ENCODE data around the gene PCDHGA5. TPM values are rescaled to one million over a fixed set of nuclear protein-coding genes. Genes with fewer than 3 reads are reported as not detected.
"Not testable (repeated sequence)": the region's sequence is repeated elsewhere in the genome, so short reads cannot be mapped to it uniquely, and the experiment has no call there.

Gene PCDHGA5
- total RNA-seq, 4 donors from 2014 or later: 0.07 to 1.8 (median 0.93) TPM

DNA sequence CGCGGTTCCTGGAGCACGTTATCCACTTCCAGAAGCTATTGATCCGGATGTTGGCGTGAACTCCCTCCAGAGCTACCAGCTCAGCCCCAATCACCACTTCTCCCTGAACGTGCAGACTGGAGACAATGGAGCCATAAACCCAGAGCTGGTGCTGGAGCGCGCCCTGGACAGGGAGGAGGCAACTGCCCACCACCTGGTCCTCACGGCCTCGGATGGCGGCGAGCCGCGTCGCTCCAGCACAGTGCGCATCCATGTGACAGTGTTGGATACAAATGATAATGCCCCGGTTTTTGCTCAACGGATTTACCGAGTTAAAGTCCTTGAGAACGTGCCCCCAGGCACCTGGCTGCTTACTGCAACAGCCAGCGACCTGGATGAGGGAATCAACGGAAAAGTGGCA, 39.4 kb downstream of the PCDHGA5 start:
- H3K9me3 ChIP-seq: peaks cover 0 to 6% (median 0%) of the 10 kb centered on the region in 3 donors

DNA sequence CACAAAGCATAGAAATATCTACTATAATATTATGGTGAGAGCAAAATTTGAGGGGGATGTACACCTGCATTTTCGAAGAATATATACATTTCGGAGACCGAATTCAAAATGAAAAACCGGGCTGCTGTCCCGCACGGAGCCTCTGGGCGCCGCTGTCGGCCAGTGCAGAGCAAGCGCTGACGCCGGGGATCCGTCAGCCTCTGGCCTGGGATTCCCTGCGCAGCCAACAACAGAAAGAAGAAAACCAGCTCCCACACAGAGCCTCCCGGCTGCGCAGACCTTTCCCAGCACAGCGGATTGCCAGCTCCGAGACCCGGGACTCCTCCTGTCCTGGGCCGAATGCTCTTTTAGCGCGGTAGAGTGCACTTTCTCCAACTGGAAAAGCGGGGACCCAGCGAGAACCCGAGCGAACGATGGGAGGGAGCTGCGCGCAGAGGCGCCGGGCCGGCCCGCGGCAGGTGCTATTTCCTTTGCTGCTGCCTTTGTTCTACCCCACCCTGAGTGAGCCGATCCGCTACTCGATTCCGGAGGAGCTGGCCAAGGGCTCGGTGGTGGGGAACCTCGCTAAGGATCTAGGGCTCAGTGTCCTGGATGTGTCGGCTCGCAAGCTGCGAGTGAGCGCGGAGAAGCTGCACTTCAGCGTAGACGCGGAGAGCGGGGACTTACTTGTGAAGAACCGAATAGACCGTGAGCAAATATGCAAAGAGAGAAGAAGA, 44.0 kb downstream of the PCDHGA5 start, which contains the start of gene PCDHGB6:
TSS of gene PCDHGB6 (plus strand) at position 232 of the 716 bp plus-strand sequence. CDS start at position 414, 182 bp downstream.
- H3K4me1 ChIP-seq: peaks cover 6 to 19% of the 10 kb centered on the region in 2 donors
- H3K27ac ChIP-seq: peak within 1 kb of the TSS; percentile 53 to 73 (median 64)
- ATAC-seq (peak; percentile 73 to 75), DNase-seq (peak in 1 of 2 donors; percentile 39)
- intact Hi-C loops (cut with DNase I; ENCODE audit: low total_unique reads); H3K9me3 ChIP-seq; H3K27me3 ChIP-seq; H3K36me3 ChIP-seq: not testable (repeated sequence)
- TF ChIP-seq, protein P1, sequence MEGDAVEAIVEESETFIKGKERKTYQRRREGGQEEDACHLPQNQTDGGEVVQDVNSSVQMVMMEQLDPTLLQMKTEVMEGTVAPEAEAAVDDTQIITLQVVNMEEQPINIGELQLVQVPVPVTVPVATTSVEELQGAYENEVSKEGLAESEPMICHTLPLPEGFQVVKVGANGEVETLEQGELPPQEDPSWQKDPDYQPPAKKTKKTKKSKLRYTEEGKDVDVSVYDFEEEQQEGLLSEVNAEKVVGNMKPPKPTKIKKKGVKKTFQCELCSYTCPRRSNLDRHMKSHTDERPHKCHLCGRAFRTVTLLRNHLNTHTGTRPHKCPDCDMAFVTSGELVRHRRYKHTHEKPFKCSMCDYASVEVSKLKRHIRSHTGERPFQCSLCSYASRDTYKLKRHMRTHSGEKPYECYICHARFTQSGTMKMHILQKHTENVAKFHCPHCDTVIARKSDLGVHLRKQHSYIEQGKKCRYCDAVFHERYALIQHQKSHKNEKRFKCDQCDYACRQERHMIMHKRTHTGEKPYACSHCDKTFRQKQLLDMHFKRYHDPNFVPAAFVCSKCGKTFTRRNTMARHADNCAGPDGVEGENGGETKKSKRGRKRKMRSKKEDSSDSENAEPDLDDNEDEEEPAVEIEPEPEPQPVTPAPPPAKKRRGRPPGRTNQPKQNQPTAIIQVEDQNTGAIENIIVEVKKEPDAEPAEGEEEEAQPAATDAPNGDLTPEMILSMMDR (IDR thresholded peaks at IDR 0.05 in 4 of 5, conservative IDR thresholded peaks at IDR 0.05 in 1 of 5): peak; percentile 48 to 75 (median 70)
- H3K4me3 ChIP-seq: peak within 1 kb of the TSS; percentile 36 to 57 (median 48)
- in situ Hi-C loops (cut with MboI; ENCODE audit: low sequenced_read_pairs in 4 of 4): loop anchor here in 1 of 4 donors (5.0 kb wide), 1 partner anchor 149 kb away; no protein-coding TSS in a partner anchor

More for the DNA sequence above, 39.4 kb downstream of the PCDHGA5 start:
- no peak overlapping the region for H3K27ac ChIP-seq
- ATAC-seq: no peak
- H3K36me3 ChIP-seq: peaks cover 0 to 4% of the 10 kb centered on the region in 2 donors
- DNase-seq: no peak
- peaks cover 14 to 15% of the 10 kb centered on the region in 2 donors for H3K4me1 ChIP-seq
- H3K27me3 ChIP-seq: peaks cover 0 to 4% (median 0%) of the 10 kb centered on the region in 3 donors
- TF ChIP-seq POLR2A (IDR thresholded peaks at IDR 0.05): no peak
- TF ChIP-seq, protein P1 (IDR thresholded peaks at IDR 0.05 in 4 of 5, conservative IDR thresholded peaks at IDR 0.05 in 1 of 5): no peak
- H3K4me3 ChIP-seq: peak overlapping the region in 2 of 4 donors; percentile 29 to 41
- in situ Hi-C loops (cut with MboI; ENCODE audit: low sequenced_read_pairs in 4 of 4): no loop called here
- intact Hi-C loops (cut with DNase I; ENCODE audit: low total_unique reads): no loop called here

DNA sequence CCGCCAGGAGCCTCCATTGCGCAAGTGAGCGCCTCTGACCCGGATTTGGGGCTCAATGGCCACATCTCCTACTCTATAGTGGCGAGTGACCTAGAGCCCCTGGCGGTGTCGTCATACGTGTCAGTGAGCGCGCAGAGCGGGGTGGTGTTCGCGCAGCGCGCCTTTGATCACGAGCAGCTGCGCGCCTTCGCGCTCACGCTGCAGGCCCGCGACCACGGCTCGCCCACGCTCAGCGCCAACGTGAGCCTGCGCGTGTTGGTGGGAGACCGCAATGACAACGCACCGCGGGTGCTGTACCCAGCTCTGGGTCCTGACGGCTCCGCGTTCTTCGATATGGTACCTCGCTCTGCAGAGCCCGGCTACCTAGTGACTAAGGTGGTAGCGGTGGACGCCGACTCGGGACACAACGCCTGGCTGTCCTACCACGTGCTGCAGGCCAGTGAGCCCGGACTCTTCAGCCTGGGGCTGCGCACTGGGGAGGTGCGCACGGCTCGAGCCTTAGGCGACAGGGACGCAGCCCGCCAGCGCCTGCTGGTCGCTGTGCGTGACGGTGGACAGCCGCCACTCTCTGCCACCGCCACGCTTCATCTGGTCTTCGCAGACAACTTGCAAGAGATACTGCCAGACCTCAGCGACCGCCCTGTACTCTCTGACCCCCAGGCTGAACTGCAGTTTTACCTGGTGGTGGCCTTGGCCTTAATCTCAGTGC, 45.8 kb downstream of the PCDHGA5 start:
- no peaks in the 10 kb centered on the region for H3K36me3 ChIP-seq

DNA sequence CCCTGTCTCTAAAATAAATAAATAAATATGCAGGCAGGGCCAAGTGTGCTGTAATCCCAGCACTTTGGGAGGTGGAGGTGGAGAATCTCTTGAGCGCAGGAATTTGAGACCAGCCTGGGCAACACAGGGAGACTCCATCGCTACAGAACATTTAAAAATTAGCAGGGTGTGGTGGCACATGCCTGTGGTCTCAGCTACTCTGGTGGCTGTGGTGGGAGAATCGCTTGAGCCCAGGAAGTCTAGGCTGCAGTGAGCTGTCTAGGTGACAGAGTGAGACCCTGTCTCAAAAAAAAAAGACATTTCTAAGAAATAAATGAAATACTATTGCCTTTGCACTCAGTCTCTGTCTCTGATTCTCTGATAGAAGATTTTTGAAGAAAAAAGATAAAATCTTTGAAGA, 47.6 kb downstream of the PCDHGA5 start:
- DNase-seq: no peak

More for the DNA sequence above, 45.8 kb downstream of the PCDHGA5 start:
- intact Hi-C loops (cut with DNase I; ENCODE audit: low total_unique reads) (loop anchor here (5.0 kb wide), 1 partner anchor 37 kb away; the partner anchor contains the start of genes PCDHGA6 and PCDHGB3), in situ Hi-C loops (cut with MboI; ENCODE audit: low sequenced_read_pairs in 4 of 4) (loop anchor here in 1 of 4 donors (5.0 kb wide), 1 partner anchor 148 kb away; no protein-coding TSS in a partner anchor)
- ATAC-seq (no peak), DNase-seq (no peak)
- Histone ChIP-seq H3K9me3 (peaks cover 0 to 8% (median 0%) of the 10 kb centered on the region in 3 donors), H3K27me3 (no peaks in the 10 kb centered on the region), H3K4me1 (peaks cover 4 to 15% of the 10 kb centered on the region in 2 donors), H3K27ac (no peak overlapping the region), H3K4me3 (peak overlapping the region in 1 of 4 donors; percentile 16)
- TF ChIP-seq POLR2A (IDR thresholded peaks at IDR 0.05): no peak
- TF ChIP-seq, protein P1 (IDR thresholded peaks at IDR 0.05 in 4 of 5, conservative IDR thresholded peaks at IDR 0.05 in 1 of 5): no peak

More for the DNA sequence above, 47.6 kb downstream of the PCDHGA5 start:
- Histone ChIP-seq H3K36me3 (no peaks in the 10 kb centered on the region), H3K27ac (no peak overlapping the region), H3K4me3 (no peak overlapping the region), H3K4me1 (peaks cover 4 to 15% of the 10 kb centered on the region in 2 donors), H3K27me3 (no peaks in the 10 kb centered on the region), H3K9me3 (peaks cover 0 to 8% (median 0%) of the 10 kb centered on the region in 3 donors)
- intact Hi-C loops (cut with DNase I; ENCODE audit: low total_unique reads) (loop anchor here (5.0 kb wide), 1 partner anchor 39 kb away; the partner anchor contains the start of genes PCDHGA6 and PCDHGB3), in situ Hi-C loops (cut with MboI; ENCODE audit: low sequenced_read_pairs in 4 of 4) (no loop called here)
- no peak for ATAC-seq
- TF ChIP-seq, protein P1 (IDR thresholded peaks at IDR 0.05 in 4 of 5, conservative IDR thresholded peaks at IDR 0.05 in 1 of 5): no peak
- TF ChIP-seq POLR2A (IDR thresholded peaks at IDR 0.05): no peak

Data from gastrocnemius medialis (tissue), 4 donors.